Fibroblast of the conjunctiva (primary cell): ENCODE results near the gene KRT33B.
"Not testable (repeated sequence)": the region's sequence is repeated elsewhere in the genome, so short reads cannot be mapped to it uniquely, and the experiment has no call there.

Source experiments
- DNase-seq: peaks from one replicate; pipeline ENCODE4 v3.0.0-alpha.2; 2010; ENCODE audit warnings: low read depth

The KRT33B gene

DNA sequence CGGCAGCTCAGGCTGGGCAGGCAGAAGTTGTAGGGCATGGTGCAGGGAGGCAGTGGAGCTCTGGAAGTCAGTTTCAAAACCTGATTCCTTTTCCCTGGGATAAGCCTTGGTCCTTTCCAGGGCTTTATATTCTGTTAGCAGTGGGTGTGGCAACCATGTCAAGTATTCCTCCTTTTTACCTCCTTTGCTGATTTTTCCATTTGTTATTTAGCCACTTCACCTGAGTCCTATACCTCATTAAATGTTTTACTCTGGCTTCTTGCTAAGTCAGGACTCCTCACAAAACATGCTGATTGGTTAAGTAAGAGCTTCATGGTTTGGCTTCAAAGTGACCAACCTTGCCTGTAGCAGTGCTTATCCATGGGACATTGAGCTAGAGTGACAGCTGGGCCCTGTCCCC lies at the start of gene KRT33B:
TSS of gene KRT33B (minus strand) at position 101 of the 400 bp plus-strand sequence. CDS start at position 38, 63 bp downstream.
- no peak for DNase-seq

DNA sequence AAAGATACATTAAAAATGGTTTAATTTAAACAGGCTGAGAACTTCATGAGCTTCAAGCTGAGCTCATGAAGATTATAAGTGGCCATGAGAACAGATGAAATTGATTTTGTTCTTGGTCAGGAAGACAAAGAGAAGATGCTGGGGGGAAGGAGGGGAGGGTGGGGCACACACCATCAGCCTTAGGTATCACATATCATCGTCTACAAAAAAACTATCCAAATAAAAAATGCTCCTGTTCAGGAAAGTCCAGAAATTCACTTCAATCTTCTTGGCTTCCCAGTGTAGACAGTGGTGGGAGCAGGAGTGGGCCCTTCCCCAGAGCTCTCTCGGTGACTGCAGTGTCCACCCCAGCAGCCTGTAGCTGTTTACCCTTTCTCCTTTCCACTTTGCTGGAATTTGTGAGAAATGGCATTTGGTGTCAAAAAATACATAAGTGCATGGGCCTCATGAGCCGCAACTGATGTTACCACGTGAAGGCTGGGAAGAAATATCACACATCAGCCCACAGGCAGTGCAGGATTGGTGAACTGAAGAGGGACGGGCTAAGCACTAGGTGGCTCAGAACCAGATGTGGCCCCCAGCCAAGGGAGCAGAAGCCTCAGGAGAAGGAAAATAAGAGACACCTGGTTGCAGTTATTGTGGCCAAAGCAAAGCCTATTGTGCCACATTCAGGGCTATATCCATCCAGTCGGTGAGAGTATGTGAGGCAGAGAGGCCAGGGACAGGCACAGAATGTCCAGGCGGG lies 48.7 kb upstream of the KRT33B start:
- no peak for DNase-seq

DNA sequence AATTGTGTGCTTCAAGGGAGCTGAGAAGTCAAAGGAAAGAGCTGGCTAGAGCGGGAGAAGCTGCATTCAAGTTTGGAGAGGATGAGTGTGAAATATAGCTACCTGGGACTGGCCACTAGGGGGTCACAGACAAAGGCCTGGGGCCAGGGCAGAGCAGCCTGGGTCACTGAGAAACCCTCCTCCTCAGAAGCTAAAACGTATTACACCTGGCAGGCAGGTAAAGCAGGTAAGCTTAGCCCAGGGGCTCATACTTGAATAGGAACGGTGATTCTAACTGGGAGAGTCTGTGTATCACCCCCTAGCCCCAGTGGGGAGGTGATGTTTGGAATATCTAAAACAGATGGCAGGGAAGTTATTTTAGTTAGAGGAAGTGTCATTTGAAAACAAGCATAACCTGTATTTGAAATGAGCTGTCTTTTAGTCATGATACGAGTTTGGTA lies 48.0 kb upstream of the KRT33B start:
- DNase-seq = no peak

DNA sequence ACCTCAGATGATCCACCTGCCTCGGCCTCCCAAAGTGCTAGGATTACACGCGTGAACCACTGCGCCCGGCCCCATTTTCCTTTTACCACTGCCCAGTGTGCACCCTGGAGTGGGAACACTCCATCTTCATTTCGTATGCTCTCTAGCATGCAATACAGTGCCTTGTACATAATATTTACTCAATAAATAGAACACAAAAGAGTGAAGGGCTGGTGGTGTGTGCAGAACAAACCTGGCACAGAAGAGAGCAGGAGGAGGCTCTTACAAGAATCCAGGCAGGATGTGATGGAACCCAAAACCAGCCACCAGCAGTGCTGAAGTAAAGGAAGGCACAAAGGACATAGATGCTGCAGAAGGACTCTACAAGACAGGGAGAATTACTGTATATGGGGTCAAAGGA lies 47.5 kb upstream of the KRT33B start:
- DNase-seq = no peak

GRCh38 chr17:41416479-41416878 lies 46.9 kb upstream of the KRT33B start:
- DNase-seq = no peak

- no peak for DNase-seq
Measured at GRCh38 chr17:41415833-41416335, 46.3 kb upstream of the KRT33B start.

- DNase-seq = no peak
Measured at GRCh38 chr17:41415411-41415810, 45.8 kb upstream of the KRT33B start.

DNA sequence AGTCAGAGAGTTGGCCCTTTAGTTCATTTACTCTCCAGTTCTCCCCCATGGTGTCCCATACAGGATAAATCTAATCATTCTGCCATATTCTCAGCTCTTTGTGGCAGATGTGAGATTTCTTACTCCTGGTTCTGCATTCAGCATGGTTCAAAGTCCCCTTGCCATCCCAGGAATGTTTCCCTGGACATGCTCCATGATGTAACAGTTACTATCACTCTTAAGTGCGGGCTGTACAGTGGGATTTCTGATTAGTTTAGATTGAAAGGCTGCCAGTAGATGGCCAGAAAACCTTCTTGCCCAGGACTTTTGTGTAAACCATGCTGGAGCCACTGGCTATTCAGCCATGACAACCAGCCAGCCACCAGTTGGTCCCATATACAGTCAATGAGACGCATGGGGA lies 44.4 kb upstream of the KRT33B start:
- DNase-seq = no peak

DNA sequence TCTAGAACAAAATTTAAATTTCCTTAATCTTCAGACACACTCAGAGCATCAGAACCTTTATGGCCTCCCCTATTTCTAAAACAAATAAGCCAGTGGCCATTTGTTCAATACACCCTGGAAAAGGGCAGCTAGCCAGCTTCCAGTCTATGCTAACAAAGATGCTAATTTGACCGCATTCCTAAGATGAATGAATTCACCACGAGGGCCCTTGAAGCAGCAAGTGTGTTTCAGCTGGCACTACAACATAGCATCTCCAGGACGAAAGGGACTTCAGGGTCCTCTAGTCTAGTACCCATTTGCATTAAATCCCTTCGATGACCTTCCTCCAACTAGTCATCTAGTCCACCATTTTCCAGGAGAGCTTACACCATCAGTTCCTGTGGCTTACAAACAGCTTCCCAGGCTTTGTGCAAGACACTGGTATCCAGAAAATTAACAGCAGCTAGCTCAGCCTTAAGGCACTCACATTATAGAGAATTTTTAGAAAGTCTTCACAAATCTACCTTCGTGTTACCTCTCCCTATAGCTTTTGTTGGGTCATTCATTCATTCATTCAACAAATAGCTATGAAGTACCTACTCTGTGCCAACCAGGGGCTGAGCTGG lies 43.8 kb upstream of the KRT33B start:
- DNase-seq = no peak

DNA sequence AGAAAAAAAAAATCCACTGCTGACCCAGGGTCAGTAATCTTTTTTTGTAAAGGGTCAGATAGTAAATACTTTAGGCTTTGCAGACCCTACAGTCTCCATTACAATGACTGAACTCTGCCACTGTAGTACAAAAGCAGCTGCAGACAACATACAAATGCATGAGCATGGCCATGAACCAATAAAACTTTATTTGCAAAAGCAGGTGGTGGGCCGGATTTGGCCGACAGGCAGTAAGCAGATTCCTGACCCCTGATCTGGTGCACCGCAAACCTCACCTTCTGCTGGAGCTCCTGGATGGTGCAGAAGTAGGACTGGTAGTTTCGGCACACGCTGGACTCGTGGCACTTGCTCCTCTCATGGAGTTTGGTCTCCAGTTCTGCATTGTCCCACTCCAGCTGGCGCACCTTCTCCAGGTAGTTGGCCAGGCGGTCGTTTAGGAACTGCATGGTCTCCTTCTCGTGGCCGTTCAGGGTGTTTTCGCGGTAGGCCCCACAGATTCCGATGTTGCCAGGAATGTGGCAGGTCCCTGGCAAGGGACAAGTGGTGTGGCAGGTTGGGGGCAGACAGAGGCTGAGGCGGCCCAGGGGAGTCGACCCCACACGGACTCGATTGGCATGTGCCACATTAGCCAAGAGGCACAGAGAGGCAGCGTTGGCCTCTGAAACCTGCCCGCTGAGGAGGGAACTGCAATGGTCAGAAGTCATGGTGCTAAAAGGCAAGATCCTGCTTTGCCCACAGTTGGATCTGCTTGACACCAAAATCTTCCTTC lies 41.6 kb upstream of the KRT33B start:
- no peak for DNase-seq

DNA sequence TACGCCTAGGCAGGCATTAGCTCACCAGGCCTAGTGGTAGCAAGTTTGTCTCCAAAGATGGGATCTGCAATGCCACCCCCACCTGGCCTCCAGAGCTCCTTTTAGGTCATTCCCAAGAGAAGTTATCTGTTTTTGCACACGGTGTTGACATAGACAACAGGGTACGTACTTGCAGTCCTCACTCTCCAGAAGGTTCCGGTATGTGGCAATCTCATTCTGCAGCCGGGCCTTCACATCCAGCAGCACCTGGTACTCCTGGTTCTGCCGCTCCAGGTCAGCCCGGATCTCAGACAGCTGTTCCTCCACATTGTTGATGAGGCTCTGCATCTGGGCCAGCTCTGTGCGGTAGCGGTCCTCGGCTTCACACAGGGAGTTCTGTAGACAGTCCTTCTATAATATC lies 37.6 kb upstream of the KRT33B start:
- no peak for DNase-seq

DNA sequence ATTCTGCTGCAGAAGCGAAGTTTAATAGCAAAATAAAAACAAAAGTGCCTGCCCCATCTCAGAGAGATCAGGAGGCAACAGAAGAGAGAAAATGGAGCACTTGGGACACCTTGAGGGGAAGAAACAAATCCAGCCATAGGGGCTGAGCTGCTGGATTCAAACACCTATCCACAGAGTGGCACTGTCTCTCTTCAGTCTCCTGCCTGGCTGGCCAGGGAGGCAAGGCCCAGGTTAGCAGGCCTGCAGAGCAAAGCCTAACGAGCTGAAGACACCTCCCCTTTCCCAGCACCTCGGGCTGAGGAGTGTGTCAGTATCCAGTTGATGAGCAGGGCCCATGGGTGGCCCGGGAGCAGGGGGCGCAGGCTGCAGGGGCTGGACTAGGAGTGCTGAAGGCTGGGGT lies 36.6 kb upstream of the KRT33B start:
- DNase-seq = no peak

GRCh38 chr17:41404024-41404671 lies 34.5 kb upstream of the KRT33B start:
- DNase-seq = peak; percentile 61

DNA sequence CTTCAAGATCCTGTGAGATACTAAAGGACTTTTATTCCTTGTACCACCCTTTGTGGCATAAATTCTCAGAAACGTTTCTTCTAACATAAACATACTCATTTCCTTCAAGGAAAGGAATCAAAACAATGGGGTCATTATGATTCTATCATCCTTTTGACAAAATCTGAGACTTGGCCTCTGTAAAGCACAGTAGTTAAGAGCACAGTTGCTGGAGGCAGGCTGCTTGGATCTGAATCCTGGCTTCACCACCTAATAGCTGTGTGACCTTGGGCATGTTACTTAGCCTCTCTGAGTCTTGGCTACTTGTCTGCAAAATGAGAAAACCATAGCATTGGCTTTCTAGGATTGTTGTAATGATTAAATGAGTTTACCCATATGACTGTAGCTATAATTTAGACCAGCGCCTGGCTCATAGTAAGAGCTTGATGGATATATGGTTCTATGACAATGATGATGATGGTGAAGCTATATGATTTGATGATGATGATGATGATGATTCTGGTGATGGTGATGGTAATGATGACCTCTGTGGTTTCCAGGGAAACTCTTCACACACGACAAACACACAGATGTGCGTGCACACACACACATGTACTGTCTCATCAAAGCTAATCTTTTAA lies 33.9 kb upstream of the KRT33B start:
- DNase-seq = no peak

DNA sequence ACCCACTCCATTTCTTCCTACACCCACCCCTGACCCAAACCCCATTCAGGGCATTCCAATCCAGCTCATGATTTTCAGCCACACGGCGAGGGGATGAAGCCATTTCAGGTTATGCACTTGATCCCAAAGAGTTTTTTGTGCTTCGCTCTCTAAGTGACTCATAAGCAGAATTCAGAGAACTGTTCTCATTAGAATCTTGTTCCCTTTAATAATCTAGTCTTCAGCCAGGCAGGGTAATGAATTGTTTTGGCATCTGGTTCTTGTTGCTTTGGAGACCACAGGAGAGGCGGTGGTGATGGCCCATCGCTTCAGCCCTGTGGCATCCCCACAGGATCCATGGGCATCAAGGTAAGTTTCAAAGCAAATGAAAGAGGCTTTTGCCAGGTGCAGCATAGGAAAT lies 32.5 kb upstream of the KRT33B start:
- DNase-seq = no peak

GRCh38 chr17:41396996-41397660 lies 27.5 kb upstream of the KRT33B start, which contains the start of gene KRT31:
Gene KRT31 (minus strand): TSS chr17:41397608. CDS start chr17:41397539, 69 bp downstream.
- DNase-seq = no peak

GRCh38 chr17:41396340-41396739 lies 26.7 kb upstream of the KRT33B start:
- no peak for DNase-seq

DNA sequence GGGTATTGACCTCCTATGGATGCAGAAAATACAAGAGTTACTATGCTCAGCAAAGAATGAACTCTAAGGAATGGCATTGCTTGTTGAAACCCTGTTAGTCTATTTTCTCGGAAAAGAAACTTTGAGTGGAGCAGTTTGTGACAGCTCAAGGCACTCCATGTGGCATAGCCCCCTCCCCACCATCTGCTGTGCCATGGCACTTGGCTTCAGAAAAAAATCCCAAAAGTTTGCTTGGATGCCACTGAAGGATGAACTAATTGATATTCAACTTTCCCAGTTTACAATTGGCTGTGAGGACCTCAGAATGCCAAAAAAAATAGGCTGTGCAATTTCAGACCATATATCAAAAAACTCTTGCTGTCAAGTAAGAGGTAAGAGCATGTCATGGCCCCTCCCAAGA lies 26.0 kb upstream of the KRT33B start:
- no peak for DNase-seq

GRCh38 chr17:41395044-41395443 lies 25.4 kb upstream of the KRT33B start:
- DNase-seq = not testable (repeated sequence)

DNA sequence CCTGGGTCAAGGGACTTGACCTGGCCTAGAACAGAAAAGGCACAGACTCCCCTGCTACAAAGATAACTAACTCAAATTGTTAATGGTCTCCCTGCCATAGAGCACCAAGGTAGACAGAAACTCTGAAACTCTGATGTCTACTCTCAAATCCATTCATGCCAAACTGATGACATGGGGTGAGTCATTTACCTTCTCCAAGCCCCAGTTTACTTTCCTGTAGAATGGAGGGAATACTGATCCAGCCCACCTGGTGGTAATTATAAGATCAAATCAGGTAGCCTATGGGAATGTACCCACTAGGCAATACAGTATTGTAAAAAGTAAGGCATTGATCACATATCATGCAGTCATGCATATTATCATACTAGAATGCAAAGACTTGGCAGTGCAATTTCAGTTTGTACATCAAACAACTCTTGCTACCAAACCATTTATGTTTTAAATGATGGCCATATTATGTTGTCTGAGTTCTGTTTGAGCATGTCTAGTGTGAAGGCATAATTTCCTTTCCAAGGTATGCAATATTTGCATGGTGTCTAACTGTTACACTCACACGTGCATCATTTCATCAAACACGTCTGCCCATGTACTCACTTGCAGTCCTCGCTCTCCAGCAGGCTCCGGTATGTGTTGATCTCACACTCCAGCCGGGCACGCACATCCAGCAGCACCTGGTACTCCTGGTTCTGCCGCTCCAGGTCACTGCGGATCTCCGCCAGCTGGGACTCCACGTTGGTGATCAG lies 24.8 kb upstream of the KRT33B start:
- no peak for DNase-seq
